HG03354 (cell line): Measurements from ENCODE around the gene GRK1.

Experiments
- ATAC-seq: cut with Tn5 transposase; IDR thresholded peaks from one replicate; pipeline ENCODE4 v1.9.1; 2021; ENCODE audit warnings: mild to moderate bottlenecking; ENCODE audit not compliant: unreplicated experiment, poor library complexity, severe bottlenecking

GRK1 gene

GRCh38 chr13:113631341-113632095 is 35.5 kb upstream of the GRK1 start:
- ATAC-seq, result no peak

GRCh38 chr13:113632706-113633484 is 34.1 kb upstream of the GRK1 start:
- no peak for ATAC-seq

- ATAC-seq, result no peak
These were observed 33.5 kb upstream of the GRK1 start for GRCh38 chr13:113633485-113633873.

- no peak for ATAC-seq
These were observed 32.6 kb upstream of the GRK1 start for GRCh38 chr13:113634279-113635047.

GRCh38 chr13:113635048-113635420 is 32.0 kb upstream of the GRK1 start:
- no peak for ATAC-seq

- no peak for ATAC-seq
These were observed 31.3 kb upstream of the GRK1 start for GRCh38 chr13:113635709-113636108.

GRCh38 chr13:113636266-113636963 is 30.6 kb upstream of the GRK1 start:
- ATAC-seq, result no peak

GRCh38 chr13:113637262-113638160 is 29.5 kb upstream of the GRK1 start:
- no peak for ATAC-seq

GRCh38 chr13:113638173-113638746 is 28.8 kb upstream of the GRK1 start:
- ATAC-seq, result no peak

GRCh38 chr13:113638806-113639205 is 28.2 kb upstream of the GRK1 start:
- ATAC-seq, result no peak

GRCh38 chr13:113639616-113640262 is 27.3 kb upstream of the GRK1 start:
- ATAC-seq, result no peak

GRCh38 chr13:113641426-113641825 is 25.6 kb upstream of the GRK1 start:
- no peak for ATAC-seq

GRCh38 chr13:113642563-113642962 is 24.5 kb upstream of the GRK1 start:
- ATAC-seq, result no peak

- no peak for ATAC-seq
These were observed 23.4 kb upstream of the GRK1 start for GRCh38 chr13:113643593-113643992.

- no peak for ATAC-seq
These were observed 22.2 kb upstream of the GRK1 start for GRCh38 chr13:113644800-113645199.

- ATAC-seq, result no peak
These were observed 21.7 kb upstream of the GRK1 start for GRCh38 chr13:113645329-113645728.

GRCh38 chr13:113646376-113646775 is 20.6 kb upstream of the GRK1 start:
- no peak for ATAC-seq

- ATAC-seq, result no peak
These were observed 20.1 kb upstream of the GRK1 start for GRCh38 chr13:113646921-113647340.
